GM21723 (cell line): Measurements from ENCODE around the gene MARCHF9.

Source experiments
- ATAC-seq: cut with Tn5 transposase; IDR thresholded peaks from one replicate; pipeline ENCODE4 v1.9.1; 2021; ENCODE audit warnings: mild to moderate bottlenecking, moderate library complexity; ENCODE audit not compliant: unreplicated experiment

MARCHF9 gene

GRCh38 chr12:57753756-57754337 is 1.1 kb upstream of the MARCHF9 start:
- ATAC-seq: no peak

DNA sequence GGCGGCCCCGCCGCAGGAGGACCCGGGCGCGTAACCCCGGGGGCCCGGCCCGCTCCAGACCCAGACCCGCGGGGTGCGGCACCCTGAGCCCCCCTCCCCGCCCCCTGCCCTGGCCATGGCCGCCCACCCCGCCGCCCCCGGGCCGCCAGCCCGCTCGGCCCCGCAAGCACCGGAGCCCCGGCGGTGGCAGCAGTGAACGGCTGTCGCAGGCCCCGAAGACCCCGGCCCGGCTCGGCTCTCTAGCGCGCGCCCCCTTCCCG is 221 bp downstream of the MARCHF9 start:
- ATAC-seq: no peak

GRCh38 chr12:57755454-57756372 is 810 bp downstream of the MARCHF9 start:
- ATAC-seq: no peak

DNA sequence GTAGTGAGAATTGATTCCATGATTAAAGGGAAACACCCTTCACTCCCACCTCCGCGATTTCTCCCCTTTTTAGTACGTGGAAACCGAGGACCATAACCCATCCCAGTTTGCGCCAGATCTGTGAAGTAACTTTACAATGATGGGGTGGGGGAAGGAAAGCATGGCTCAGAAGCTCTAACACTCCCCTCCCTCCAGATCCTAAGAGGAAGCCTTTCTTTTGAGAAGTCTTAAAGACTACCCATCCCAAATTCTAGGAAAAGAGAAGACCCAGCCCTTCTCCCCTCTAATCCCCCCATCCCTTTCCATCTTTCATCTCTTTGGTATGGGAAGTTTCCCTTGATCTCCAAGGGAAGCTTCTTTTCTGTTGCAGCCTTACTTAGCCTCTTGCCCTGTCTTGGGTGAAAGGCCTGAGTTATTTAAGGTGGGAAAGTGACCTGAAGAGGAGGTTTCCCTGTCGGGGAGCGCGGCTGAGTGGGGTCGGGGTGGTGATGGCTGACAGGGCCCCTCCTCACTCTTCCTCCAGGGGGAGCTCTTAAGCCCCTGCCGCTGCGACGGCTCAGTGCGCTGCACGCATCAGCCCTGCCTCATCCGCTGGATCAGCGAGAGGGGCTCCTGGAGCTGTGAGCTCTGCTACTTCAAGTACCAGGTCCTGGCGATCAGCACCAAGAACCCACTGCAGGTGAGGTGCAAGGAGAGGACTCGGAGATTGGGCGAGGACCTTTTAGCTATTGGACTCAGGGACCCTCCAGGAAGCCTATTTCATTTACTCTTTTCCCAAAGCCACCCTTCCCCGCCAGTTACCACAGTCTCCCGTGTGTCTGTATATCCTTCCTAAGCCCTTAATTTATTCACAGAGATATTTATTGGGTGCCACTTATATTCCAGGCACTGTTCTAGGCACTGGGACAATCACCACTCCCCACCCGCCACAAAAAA is 1.8 kb downstream of the MARCHF9 start:
- peak; percentile 32 for ATAC-seq

DNA sequence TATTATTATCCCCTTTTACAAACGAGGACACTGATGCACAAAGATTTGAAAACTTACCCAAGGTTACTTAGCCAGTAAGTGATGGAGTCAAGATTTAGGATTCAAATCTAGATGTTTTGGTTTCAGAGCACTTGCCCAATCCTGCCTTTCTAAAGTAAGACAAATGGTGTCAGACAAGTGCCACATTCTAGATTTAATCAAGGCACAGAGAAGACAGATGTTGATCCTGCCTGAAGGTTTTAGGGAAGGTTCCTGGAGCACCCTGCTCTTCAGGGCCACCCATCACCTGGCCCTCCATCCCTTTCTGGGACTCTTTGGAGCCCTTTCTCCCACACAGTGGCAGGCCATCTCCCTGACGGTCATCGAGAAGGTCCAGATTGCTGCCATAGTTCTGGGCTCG is 2.9 kb downstream of the MARCHF9 start:
- no peak for ATAC-seq

GRCh38 chr12:57758552-57759359 is 3.9 kb downstream of the MARCHF9 start:
- no peak for ATAC-seq

GRCh38 chr12:57759360-57759980 is 4.6 kb downstream of the MARCHF9 start:
- no peak for ATAC-seq

DNA sequence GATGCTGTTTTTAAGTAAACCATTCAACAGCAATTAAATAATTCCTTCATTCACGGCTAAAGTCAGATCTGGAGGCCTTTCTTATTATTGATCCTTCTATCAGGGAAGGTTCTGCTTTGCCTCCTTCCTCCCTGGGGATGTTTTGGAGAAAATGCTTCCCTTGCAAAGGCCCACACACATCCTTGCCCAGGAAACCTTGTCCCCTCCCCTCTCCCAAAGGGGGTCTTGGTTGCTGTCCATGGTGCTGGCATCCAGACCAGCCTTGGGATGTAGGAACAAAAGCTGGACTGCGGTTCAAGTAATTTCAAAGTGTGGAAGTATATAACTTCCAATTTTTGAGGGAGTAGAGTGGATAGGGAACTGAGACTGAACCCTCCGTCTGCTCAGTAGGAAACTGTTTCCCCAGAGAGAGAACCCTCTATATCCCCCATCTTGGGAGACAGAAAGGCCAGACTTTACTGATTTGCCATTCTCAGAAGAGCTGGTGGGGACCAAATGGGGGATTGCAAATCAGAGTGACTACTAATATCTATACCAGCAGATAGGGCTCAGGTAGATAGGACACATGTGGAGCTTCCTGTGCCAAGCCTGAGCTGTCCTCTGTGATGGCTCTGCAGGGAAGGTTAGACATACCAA is 5.6 kb downstream of the MARCHF9 start:
- ATAC-seq: no peak

- ATAC-seq: no peak
These were observed 6.6 kb downstream of the MARCHF9 start for GRCh38 chr12:57761391-57761998.

- no peak for ATAC-seq
These were observed 7.6 kb downstream of the MARCHF9 start for GRCh38 chr12:57762463-57762862.

GRCh38 chr12:57763881-57764661 is 9.2 kb downstream of the MARCHF9 start:
- ATAC-seq: no peak

GRCh38 chr12:57764662-57765002 is 9.7 kb downstream of the MARCHF9 start:
- peak; percentile 1 for ATAC-seq

GRCh38 chr12:57765003-57765697 is 10.2 kb downstream of the MARCHF9 start:
- ATAC-seq: peak; percentile 77

- ATAC-seq: peak; percentile 1
These were observed 11.0 kb downstream of the MARCHF9 start for GRCh38 chr12:57765698-57766463.

- ATAC-seq: no peak
These were observed 11.8 kb downstream of the MARCHF9 start, which contains the start of gene CYP27B1 for GRCh38 chr12:57766464-57767304. Gene CYP27B1 (minus strand): TSS chr12:57767078. CDS start chr12:57767041, 37 bp downstream.

DNA sequence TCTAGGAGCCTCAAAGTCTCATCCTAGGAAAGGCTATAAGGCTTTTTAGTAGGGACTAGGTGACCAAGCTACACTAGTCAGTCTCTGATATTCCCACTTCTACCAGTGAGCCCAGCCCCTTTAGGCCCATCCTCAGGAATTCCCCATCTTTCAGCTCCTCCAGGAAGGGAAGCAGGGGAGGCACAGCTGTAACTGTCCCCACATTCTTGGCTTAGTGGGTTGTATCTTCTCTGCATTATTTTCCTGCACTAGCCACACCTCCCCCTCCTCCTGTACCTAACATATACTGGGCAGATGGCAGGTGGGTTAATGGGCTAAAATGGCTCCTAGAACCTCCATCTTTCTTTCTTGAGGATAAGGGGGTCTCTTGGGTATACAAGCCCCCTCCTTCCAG is 12.4 kb downstream of the MARCHF9 start:
- no peak for ATAC-seq
